Vagina (tissue), 2 donors: ENCODE measurements around the gene MUS81.
A peak's percentile ranks its signal among the peaks of the same experiment; 100 is the strongest.

ENCODE experiments used
- POLR2A ChIP-seq, 2 donors: fragments of 450-650 bp; IDR thresholded peaks; one replicate each; pipeline ENCODE4 v1.6.1; 2017; ENCODE audit warnings: antibody characterized with exemption in 2 of 2, mild to moderate bottlenecking in 2 of 2, moderate library complexity in 2 of 2
- TF ChIP-seq, protein P1 (sequence below), 3 experiments: fragments of 450-650 bp in 2 of 3; fragments of 200-600 bp in 1 of 3; sonication (generic) in 1 of 3; IDR thresholded peaks; one replicate each; pipeline ENCODE4 v1.5.1; 2017 to 2019; ENCODE audit warnings: antibody characterized with exemption in 3 of 3, mild to moderate bottlenecking in 2 of 3, moderate library complexity in 2 of 3

DNA sequence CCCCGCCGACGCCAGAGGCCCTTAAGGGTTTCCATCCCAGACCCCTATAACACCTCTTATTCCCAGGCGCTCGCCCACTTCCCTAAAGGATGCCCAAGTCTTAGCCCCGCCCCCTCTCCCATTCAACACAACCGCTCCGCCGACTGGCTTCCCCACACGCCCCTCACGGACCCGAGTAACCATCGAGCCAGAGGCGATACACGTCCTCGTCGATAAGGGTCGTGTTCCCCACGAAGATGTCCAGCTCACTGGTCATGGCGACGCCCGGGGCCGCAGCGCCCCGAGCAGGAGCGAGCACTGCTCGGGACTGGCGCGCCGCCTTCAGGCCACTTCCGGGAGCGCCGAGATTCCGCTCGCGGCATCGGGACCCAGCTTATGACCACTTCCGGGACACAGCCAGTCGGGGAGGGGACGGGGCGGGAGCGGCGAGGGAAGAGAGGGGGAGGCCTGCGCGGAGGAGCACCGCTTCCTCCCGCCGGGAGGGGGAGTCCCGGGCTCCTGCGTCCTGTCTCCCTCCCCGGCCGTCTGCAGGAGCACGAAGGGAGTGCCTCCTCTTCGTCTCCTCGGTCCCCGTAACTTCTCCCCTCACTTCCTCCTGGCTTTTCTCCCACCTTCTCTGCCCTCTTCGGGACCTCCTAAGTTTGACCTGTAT lies 28.1 kb downstream of the MUS81 start, which contains the start of gene FIBP:
- TF ChIP-seq, protein P1, sequence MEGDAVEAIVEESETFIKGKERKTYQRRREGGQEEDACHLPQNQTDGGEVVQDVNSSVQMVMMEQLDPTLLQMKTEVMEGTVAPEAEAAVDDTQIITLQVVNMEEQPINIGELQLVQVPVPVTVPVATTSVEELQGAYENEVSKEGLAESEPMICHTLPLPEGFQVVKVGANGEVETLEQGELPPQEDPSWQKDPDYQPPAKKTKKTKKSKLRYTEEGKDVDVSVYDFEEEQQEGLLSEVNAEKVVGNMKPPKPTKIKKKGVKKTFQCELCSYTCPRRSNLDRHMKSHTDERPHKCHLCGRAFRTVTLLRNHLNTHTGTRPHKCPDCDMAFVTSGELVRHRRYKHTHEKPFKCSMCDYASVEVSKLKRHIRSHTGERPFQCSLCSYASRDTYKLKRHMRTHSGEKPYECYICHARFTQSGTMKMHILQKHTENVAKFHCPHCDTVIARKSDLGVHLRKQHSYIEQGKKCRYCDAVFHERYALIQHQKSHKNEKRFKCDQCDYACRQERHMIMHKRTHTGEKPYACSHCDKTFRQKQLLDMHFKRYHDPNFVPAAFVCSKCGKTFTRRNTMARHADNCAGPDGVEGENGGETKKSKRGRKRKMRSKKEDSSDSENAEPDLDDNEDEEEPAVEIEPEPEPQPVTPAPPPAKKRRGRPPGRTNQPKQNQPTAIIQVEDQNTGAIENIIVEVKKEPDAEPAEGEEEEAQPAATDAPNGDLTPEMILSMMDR (IDR thresholded peaks at IDR 0.05): peak; percentile 72 to 95 (median 80)
- peak in 1 of 2 donors; percentile 87 for TF ChIP-seq POLR2A (IDR thresholded peaks at IDR 0.05)
